ENCODE data around the gene PSENEN. TPM values are rescaled to one million over a fixed set of nuclear protein-coding genes. Genes with fewer than 3 reads are reported as not detected.

The PSENEN gene
- total and polyA plus RNA-seq, 2 experiments from 2014 or later: 20.6 to 175 TPM

DNA sequence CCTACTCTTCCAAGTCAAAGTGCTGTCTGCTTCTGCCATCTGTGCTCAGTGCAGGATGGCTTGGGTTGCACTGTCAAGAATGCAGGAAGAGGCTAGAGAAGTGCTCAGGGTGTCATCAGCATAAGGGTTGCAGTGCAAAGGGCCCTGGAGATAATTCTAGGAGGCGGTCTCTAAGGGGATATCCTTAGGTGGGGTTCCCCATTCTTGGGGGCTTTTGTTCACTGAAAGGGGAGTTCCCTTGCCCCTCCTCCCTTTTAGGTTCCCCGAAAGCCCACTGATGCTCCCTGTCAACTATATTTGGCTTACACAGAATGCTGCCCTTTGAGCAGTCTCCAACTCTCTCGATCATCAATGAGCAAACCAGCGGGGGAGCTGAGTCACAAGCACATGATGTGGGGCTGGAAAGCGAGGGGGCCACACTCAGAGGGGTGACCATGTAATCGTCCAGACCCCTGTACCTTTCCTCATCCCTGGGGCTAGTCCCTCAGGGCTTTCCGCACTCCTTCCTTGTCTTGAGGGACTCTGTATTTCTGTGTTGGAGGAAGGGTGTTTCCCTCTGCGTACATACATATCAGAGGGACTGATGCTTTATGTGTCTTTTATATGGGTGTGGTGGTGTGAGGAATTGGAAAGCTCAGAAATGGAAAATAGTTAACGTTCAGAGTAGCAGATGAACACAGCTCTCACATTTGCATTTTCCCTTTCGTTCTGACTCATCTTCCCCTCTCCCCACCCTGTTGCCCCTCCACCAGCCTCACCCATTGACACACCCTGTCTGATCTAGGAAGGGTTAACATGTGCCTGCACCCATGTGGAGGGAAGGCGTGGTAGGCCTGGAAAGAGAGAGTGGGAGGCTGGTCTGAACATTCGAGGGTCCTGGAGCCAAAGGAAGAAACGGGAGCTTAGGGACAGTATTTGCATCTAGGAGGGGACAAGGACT, 34.4 kb upstream of the PSENEN start:
- Mint-ChIP-seq H3K27ac (no peak overlapping the region), H3K4me3 (no peak overlapping the region)
- TF ChIP-seq POLR2AphosphoS5 (IDR thresholded peaks at IDR 0.05; ENCODE audit: low read depth): 0 out of 2 replicates have a peak, but pooled peaks have one; percentile 15
- TF ChIP-seq, protein P1, sequence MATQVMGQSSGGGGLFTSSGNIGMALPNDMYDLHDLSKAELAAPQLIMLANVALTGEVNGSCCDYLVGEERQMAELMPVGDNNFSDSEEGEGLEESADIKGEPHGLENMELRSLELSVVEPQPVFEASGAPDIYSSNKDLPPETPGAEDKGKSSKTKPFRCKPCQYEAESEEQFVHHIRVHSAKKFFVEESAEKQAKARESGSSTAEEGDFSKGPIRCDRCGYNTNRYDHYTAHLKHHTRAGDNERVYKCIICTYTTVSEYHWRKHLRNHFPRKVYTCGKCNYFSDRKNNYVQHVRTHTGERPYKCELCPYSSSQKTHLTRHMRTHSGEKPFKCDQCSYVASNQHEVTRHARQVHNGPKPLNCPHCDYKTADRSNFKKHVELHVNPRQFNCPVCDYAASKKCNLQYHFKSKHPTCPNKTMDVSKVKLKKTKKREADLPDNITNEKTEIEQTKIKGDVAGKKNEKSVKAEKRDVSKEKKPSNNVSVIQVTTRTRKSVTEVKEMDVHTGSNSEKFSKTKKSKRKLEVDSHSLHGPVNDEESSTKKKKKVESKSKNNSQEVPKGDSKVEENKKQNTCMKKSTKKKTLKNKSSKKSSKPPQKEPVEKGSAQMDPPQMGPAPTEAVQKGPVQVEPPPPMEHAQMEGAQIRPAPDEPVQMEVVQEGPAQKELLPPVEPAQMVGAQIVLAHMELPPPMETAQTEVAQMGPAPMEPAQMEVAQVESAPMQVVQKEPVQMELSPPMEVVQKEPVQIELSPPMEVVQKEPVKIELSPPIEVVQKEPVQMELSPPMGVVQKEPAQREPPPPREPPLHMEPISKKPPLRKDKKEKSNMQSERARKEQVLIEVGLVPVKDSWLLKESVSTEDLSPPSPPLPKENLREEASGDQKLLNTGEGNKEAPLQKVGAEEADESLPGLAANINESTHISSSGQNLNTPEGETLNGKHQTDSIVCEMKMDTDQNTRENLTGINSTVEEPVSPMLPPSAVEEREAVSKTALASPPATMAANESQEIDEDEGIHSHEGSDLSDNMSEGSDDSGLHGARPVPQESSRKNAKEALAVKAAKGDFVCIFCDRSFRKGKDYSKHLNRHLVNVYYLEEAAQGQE (IDR thresholded peaks at IDR 0.05; ENCODE audit: unreplicated experiment): no peak

DNA sequence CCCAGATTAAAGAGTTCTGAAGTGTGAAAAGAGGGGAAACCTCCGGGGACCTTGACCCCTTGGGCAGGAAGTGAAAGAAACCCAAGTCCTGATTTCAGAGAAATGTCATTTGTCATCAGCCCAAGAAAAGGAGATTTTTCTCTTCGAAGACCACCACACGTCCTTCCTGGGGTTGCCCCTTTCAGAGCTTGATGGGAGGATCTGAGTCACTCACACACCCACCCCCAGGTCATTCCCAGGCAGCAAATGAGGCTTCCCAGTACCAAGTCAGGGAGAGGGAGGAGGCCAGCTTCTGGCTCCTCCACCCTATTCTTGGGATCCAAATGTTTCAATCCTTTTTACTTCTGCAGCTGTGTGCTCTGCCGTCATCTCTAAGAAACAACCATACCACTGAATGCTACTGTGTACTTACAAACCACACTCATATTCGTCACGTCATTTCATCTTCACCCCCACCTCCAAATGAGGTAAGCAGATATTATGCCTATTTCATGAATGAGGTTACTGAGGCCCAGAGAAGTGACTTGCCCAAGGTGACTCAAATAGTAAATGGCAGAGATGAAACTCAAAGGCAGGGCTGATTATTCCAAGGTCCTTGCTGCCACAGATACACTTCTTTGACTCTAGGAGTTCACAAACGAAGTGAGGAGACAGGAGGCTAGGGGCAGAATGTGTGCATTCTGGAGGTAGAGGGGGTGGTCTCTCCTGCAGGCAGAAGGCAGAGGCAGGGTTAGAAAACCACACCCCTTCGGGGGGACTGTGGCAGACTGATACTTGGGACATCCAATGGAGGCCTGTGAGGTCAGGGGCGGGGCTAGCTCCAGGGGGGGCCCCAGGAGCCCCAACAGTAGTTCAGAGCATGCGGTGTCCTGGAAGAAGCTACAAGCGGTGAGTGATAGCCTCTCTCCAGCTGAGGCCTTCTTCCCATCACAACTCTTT, 32.6 kb upstream of the PSENEN start:
- Histone ChIP-seq H3K36me3 (ENCODE audit: insufficient read depth) (no peaks in the 10 kb centered on the region), H3F3A (replicated peaks; ENCODE audit: low read depth) (peaks cover 10% of the 10 kb centered on the region; the same call in 1 of the 2 replicates), H3K27ac (ENCODE audit: low read depth) (no peak overlapping the region), H3K4me3 (no peak overlapping the region), H3K4me2 (no peak overlapping the region; the same call in 1 of the 2 replicates), H2AFZ (no peak overlapping the region), H3K27me3 (ENCODE audit: insufficient read depth) (no peaks in the 10 kb centered on the region), H4K20me1 (replicated peaks; ENCODE audit: insufficient read depth) (no peaks in the 10 kb centered on the region; the same call in 1 of the 2 replicates), H3K4me1 (ENCODE audit: insufficient read depth) (peaks cover 39% of the 10 kb centered on the region), H3K9me2 (ENCODE audit: insufficient read depth) (no peaks in the 10 kb centered on the region), H3K79me2 (replicated peaks; ENCODE audit: insufficient read depth) (no peaks in the 10 kb centered on the region)
- Mint-ChIP-seq H3K4me1 (peaks cover 47% of the 10 kb centered on the region), H3K27me3 (ENCODE audit: insufficient read depth, low read depth, poor library complexity) (peaks cover 19% of the 10 kb centered on the region), H3K4me3 (peak overlapping the region; percentile 1; the same call in 1 of the 3 replicates), H3K36me3 (ENCODE audit: low read depth) (peaks cover 3% of the 10 kb centered on the region; the same call in 1 of the 3 replicates), H3K9me3 (no peaks in the 10 kb centered on the region), H3K27ac (no peak overlapping the region)
- ATAC-seq: no peak
- peak; percentile 32 for DNase-seq (ENCODE audit: low spot score)
- TF ChIP-seq, protein P2, sequence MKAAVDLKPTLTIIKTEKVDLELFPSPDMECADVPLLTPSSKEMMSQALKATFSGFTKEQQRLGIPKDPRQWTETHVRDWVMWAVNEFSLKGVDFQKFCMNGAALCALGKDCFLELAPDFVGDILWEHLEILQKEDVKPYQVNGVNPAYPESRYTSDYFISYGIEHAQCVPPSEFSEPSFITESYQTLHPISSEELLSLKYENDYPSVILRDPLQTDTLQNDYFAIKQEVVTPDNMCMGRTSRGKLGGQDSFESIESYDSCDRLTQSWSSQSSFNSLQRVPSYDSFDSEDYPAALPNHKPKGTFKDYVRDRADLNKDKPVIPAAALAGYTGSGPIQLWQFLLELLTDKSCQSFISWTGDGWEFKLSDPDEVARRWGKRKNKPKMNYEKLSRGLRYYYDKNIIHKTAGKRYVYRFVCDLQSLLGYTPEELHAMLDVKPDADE (IDR thresholded peaks at IDR 0.05): no peak
- TF ChIP-seq STAT1 (IDR thresholded peaks at IDR 0.05; ENCODE audit: unreplicated experiment) (no peak), JUNB (IDR thresholded peaks at IDR 0.05; ENCODE audit: unreplicated experiment) (no peak)
- TF ChIP-seq, protein P3, sequence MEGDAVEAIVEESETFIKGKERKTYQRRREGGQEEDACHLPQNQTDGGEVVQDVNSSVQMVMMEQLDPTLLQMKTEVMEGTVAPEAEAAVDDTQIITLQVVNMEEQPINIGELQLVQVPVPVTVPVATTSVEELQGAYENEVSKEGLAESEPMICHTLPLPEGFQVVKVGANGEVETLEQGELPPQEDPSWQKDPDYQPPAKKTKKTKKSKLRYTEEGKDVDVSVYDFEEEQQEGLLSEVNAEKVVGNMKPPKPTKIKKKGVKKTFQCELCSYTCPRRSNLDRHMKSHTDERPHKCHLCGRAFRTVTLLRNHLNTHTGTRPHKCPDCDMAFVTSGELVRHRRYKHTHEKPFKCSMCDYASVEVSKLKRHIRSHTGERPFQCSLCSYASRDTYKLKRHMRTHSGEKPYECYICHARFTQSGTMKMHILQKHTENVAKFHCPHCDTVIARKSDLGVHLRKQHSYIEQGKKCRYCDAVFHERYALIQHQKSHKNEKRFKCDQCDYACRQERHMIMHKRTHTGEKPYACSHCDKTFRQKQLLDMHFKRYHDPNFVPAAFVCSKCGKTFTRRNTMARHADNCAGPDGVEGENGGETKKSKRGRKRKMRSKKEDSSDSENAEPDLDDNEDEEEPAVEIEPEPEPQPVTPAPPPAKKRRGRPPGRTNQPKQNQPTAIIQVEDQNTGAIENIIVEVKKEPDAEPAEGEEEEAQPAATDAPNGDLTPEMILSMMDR (conservative IDR thresholded peaks at IDR 0.05; ENCODE audit: low read depth in 2 of 2): no peak

More for the DNA sequence above, 34.4 kb upstream of the PSENEN start:
- peaks cover 4% of the 10 kb centered on the region; the same call in 1 of the 2 replicates for H3F3A ChIP-seq (replicated peaks; ENCODE audit: low read depth)
- H3K4me1 ChIP-seq (ENCODE audit: insufficient read depth): peaks cover 39% of the 10 kb centered on the region
- no peak overlapping the region for H3K27ac ChIP-seq (ENCODE audit: low read depth)
- no peaks in the 10 kb centered on the region for H3K79me2 ChIP-seq (replicated peaks; ENCODE audit: insufficient read depth)
- Mint-ChIP-seq H3K9me3 (no peaks in the 10 kb centered on the region), H3K36me3 (ENCODE audit: low read depth) (peaks cover 3% of the 10 kb centered on the region; the same call in 1 of the 3 replicates), H3K4me1 (peaks cover 44% of the 10 kb centered on the region), H3K27me3 (ENCODE audit: insufficient read depth, low read depth, poor library complexity) (peaks cover 15% of the 10 kb centered on the region)
- H4K20me1 ChIP-seq (replicated peaks; ENCODE audit: insufficient read depth): no peaks in the 10 kb centered on the region; the same call in 1 of the 2 replicates
- ATAC-seq: no peak
- no peak for DNase-seq (ENCODE audit: low spot score)
- no peaks in the 10 kb centered on the region for H3K9me2 ChIP-seq (ENCODE audit: insufficient read depth)
- H2AFZ ChIP-seq: no peak overlapping the region
- no peak overlapping the region for H3K4me2 ChIP-seq
- no peaks in the 10 kb centered on the region for H3K36me3 ChIP-seq (ENCODE audit: insufficient read depth)
- no peak overlapping the region for H3K4me3 ChIP-seq
- no peaks in the 10 kb centered on the region for H3K27me3 ChIP-seq (ENCODE audit: insufficient read depth)

Measured in GM23338 (cell line).